Transverse colon (tissue), 3 donors: ENCODE results near the gene SGSM1.

Experiments
- CTCF ChIP-seq, 5 experiments: fragments of 200-600 bp in 3 of 5; fragments of 450-650 bp in 2 of 5; sonication (generic) in 3 of 5; IDR thresholded peaks; 1 replicate in 2 of 5; 2 replicates in 3 of 5; pipeline ENCODE4 v1.5.1; 2016 to 2017; ENCODE audit warnings: antibody characterized with exemption in 5 of 5, inconsistent platforms in 3 of 5, mild to moderate bottlenecking in 2 of 5, moderate library complexity in 1 of 5
- EP300 ChIP-seq: sonication (generic); formaldehyde crosslinking; IDR thresholded peaks from one replicate; pipeline ENCODE4 v1.6.1; 2017; ENCODE audit warnings: antibody characterized with exemption, low read depth
- POLR2A ChIP-seq: fragments of 450-650 bp; IDR thresholded peaks from one replicate; pipeline ENCODE4 v1.6.1; 2016; ENCODE audit warnings: antibody characterized with exemption, mild to moderate bottlenecking, moderate library complexity

- TF ChIP-seq CTCF (IDR thresholded peaks at IDR 0.05) (no peak), POLR2A (no peak), EP300 (no peak)
These were observed 28.0 kb downstream of the SGSM1 start for GRCh38 chr22:24833881-24834495.
